Amygdala (tissue), 56 donors: Measurements from ENCODE around the gene CHST2.
"Not testable (repeated sequence)": the region's sequence is repeated elsewhere in the genome, so short reads cannot be mapped to it uniquely, and the experiment has no call there.

Source experiments
- DNase-seq, 56 donors: peaks; one replicate each; lab custom pipeline; 2025; lab: John Stamatoyannopoulos, UW

The CHST2 gene, protein sequence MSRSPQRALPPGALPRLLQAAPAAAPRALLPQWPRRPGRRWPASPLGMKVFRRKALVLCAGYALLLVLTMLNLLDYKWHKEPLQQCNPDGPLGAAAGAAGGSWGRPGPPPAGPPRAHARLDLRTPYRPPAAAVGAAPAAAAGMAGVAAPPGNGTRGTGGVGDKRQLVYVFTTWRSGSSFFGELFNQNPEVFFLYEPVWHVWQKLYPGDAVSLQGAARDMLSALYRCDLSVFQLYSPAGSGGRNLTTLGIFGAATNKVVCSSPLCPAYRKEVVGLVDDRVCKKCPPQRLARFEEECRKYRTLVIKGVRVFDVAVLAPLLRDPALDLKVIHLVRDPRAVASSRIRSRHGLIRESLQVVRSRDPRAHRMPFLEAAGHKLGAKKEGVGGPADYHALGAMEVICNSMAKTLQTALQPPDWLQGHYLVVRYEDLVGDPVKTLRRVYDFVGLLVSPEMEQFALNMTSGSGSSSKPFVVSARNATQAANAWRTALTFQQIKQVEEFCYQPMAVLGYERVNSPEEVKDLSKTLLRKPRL

DNA sequence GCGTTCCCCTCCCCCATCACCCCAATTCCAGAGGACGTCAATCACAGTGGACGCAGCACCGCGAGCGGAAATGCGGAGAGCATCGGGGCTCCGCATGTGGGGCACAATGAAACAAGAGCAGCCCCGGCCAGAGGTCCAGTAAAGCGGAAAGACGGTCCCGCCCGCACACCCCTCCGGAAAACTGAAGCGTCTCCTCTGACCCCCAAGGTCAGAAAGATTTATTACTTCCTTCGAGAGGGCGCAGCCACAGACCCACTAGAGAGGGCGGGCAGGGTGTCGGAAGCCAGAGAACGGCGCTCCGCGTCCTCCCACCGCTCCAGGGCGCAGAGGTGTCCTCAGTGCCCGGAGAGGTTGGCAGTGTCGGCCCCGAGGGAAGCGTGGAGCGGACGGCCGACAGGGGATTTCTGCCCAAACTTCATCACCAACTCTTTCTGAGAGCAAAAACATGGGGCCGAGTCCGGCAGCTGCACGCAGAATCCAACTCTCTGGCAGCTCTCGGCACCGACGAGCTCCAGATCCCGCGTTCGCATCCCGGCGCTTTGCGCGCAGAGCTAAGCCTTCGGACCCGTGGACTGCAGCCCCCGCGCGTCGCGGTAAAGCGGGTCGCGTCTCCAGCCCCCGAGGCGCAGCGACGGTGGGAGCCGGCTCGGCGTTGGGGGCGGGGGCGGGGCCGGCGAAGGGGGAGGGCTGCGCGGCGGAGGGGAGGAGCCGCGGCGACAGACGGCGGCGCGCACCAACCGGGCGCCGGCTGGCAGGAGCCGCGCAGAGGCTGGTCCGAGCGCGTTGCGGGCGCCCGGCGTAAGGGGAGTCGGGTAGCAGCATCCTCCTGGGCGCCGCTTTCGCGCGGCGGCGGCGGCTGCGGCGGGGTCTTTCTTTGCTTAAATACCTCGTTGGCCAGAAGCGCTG is at the start of gene CHST2:
Gene CHST2 (plus strand): TSS at position 763 of the 906 bp plus-strand sequence. CDS start 1,046 bp downstream, outside the sequence.
- peak in 52 of 56 donors; percentile 8 to 78 (median 56) for DNase-seq

DNA sequence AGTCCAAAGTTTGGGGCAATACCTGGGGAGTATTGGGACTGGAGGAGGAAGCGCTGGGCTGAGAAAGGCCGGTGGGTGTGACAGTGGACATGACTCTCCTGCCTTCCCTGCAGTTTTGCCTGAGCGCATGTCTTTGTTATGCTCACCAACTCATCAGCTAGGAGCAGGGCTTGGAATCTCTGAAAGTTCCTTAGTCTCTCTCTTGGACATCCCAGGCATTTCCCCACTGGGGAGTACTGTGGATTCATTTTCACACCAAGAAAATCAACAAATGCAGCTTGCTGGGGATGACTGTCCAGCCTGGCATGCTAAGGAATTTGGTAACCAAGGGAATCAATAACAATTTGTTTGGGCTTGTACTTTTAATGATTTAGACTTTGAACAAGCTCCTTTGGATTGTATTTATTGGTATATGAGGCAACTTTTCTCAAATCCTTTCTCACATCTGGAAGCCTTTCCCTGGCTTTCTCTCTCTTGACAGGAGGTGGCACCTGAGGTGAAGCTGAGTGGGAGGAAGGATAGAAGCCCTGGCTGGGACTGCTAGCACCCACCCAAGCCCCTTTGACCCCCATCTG is 48.5 kb upstream of the CHST2 start:
- DNase-seq: no peak

DNA sequence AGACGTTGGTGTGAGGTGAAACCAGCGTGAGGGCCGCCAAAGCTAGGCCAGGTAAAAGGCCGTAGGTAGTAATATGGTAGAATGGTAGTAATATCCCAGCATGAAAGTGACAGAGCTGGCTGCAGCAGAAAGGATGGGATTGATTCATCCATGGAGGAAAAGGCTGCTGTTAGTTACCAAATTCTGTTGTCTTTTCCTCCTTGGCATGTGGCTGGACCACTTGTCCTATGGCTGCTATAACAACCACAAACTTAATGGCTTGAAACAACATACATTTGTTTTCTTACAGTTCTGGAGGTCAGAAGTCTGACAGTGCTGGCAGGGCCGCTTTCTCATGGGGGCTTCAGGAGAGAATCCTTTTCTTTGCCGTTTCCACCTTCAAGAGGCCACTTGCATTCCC is 47.8 kb upstream of the CHST2 start:
- DNase-seq: no peak

DNA sequence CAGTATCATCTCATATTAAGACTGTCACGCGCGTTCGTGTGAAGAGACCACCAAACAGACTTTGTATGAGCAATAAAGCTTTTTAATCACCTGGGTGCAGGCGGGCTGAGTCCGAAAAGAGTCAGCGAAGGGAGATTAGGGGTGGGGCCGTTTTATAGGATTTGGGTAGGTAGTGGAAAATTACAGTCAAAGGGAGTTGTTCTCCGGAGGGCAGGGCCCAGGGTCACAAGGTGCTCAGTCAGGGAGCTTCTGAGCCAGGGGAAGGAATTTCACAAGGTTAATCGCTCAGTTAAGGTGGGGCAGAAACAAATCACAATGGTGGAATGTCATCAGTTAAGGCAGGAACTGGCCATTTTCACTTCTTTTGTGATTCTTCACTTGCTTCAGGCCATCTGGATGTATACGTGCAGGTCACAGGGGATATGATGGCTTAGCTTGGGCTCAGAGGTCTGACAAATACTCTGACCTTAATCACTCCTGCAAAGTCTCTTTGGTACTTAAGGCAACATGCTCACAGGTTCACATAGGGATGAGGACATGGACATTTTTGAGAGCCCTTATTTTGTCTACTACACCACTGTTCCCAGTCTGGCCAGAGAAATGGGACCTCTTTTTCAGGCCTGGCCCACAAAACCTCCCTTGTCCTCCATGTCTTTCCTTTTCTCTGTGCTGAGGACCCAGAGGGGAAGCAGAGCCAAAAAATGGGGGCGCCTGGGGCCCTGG is 47.1 kb upstream of the CHST2 start:
- not testable (repeated sequence) for DNase-seq

DNA sequence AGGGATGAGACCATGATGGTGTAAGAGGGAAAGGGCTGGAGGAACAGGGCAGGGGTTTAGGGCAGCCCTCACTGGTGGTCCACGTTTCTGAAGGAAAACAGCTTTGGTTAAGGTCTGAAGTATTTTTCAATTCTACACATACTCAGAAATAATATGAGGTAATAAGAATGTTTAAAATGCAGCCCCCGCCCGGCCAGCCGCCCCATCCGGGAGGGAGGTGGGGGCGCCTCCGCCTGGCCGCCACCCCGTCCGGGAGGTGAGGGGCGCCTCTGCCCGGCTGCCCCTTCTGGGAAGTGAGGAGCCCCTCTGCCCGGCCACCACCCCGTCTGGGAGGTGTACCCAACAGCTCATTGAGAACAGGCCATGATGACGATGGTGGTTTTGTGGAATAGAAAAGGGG is 46.0 kb upstream of the CHST2 start:
- not testable (repeated sequence) for DNase-seq

DNA sequence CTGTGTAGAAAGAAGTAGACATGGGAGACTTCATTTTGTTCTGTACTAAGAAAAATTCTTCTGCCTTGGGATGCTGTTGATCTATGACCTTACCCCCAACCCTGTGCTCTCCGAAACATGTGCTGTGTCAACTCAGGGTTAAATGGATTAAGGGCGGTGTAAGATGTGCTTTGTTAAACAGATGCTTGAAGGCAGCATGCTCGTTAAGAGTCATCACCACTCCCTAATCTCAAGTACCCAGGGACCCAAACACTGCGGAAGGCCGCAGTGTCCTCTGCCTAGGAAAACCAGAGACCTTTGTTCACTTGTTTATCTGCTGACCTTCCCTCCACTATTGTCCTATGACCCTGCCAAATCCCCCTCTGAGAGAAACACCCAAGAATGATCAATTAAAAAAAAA is 45.6 kb upstream of the CHST2 start:
- not testable (repeated sequence) for DNase-seq

DNA sequence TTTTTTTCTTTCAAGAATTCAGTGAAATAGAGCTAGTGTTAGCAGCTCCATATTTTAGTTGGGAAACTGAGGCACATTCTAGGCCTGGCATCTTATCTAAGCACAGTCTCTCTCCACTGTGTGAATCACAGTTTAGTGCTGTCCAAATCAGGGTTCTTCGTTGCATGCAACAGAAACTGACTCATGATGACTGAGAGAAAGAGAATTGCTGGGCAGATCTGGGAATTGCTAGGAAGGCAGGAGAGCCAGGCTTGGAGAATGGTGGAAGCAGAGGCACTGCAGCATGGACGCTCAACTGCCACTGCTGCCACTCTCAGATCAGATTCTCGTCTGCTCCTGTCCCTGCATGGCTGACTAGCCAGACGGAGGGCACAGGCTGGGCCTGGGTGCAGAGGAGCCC is 40.7 kb upstream of the CHST2 start:
- DNase-seq: no peak

DNA sequence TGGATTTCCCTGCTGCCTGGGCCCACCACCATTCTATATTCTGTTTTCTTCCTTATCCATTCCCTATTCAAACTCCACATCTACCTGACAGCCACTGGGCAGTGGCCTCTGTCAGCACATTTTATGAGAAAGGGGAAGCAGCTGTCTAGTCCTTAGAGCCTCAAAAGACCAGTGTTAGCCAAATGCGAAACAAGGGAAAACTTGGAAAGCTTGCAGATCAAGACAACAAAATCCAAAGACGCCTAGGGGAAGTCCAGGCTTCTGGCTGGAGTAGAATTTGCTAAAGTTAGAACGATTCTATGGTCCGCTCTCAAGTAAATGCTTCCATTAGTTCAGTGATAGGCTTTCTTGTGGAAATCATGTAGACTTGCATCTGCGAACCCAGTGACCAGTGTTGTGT is 39.4 kb upstream of the CHST2 start:
- no peak for DNase-seq

DNA sequence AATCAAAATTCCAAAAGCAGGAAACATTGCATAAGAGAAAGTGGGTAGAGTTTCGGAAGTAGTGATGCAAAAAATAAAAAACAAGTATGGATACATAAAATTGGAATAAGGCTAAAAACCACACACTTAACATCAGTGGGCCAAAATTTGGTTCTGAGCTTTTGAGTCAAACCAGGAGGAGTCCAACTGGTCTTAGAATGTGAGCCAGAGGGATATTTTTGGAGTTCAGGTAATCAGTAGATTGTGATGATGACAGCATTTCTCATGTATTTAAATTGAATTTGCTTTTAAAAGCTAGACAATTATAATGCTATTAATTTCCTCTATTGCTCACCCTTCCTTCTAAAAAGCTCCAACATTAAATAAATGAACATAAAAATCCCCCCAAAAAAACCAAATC is 38.2 kb upstream of the CHST2 start:
- no peak for DNase-seq

DNA sequence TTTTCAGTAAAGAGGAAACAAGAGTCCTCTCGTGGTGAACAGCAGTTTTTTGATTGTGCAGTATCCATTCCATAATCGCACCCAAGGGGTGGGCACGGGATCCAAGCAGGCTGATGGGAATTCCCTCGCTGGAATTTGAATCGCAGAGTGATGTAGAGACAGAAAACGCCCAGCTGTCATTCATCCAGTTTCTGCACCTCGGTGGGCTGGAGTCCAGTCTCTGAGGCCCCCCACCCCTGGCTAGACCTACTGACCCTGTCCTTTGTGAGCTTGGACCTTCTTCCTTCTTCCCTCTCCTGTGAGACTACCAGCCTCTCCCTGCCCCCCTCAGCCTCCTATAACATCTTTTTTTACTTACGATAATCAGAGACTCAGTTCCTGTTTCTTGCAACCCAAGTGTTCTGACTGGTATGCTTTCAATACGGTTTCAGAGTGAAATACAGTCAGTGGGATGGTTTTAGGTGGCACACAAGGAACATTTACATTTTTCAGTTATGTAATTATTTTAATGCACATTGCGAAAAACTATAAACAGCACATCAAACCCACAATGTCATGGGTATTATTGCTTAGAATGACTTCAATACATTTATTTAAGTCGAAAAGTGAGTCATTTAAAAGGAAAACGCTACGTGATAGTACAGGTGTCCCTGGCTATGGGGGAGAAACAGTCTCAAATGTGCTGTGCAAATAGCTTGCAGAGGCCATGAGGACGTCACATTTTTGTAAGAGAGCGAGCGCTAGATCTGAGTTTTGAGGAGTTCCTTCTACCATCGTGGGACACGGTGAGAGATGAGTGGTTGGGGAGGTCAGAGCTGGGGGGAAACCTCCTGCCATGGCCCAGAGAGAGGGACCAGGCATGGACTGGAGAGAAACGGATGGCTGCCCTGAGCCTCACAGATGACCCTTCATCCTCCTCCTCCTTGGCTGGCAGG is 37.5 kb upstream of the CHST2 start:
- DNase-seq: no peak

DNA sequence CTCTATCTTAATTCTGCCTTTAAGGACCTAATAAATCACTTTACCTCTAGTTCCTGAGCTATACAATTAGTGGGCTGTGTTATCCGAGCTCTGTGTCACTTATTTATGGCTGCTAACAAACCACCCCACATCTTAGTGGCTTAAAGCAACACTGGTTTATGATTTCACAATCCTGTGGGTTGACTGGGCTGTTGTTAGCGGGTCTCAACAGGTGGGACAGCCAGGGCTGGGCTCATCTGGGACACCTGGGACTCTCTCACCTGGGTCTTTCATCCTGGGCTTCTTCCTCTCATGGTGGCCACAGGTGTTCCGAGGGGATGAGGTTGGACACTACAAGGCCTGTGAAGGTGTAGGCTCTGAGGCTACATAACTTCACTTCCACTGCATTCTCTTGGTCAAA is 35.8 kb upstream of the CHST2 start:
- no peak for DNase-seq

DNA sequence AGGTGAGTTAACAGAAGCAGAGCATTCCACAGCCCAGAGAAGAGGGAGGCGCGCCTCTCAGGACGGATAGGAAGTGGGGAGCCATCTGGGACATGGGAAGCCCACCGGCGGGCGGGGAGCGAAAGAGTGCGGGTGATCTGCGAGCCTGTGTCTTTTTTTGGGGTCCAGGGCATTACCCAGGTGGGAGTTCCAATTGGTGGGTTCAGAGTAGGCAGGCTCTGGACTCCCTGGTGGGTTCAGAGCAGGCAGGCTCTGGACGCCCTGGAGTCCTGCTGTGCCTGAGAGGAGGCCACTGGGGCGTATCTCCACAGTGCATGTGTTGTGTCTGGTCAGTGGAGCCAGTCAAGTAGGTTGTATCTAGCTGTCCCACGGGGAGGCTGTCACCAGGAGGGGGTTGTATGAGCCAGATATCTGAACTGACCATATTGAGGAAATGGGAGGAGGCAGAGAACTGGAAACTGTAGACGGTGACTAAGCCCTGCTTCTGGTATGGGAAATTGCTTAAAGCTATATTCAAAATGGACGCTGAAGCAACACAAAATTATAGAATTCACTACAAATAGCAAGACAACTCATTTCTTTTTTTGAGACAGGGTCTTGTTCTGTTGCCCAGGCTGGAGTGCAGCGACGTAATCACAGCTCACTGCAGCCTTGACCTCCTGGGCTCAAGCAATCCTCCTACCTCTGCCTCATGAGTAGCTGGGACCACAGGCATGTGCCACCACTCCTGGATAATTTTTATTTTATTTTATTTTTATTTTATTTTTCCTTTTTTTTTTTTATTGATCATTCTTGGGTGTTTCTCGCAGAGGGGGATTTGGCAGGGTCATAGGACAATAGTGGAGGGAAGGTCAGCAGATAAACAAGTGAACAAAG is 34.5 kb upstream of the CHST2 start:
- DNase-seq: no peak

DNA sequence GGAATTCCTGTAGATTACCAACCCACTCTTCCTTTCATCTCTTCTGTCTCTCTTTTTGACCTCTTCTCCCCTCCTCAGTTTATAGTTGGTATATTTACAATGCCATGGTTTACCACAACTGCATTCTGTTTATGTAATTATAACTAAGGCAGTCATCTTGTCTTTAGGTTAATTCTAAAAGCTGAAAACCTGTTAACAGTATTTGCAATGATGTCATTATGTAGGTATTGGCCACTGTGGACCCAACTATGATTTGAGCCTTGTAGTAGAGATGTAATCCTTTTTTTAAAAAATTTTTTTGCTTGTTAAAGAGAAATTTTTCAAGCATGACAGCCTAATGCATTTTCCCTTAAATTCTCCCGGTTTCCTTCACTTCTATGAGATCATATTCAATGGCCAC is 30.7 kb upstream of the CHST2 start:
- DNase-seq: no peak

DNA sequence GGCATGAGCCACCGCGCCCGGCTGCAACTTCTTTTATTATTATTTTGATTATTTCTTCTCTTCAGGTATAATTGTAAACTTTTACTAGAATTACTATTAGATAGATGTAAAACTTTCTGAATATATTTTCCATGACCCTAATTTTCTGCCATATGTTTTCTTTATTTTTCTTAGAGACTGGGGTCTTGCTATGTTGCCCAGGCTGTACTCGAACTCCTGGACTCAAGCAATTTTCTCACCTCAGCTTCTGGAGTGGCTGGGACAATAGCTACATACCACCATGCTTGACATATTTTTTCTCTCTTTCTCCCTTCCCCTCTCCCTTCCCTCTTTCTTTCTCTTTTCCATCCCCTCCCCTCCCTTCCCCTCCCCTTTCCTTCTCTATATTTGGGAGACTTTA is 29.6 kb upstream of the CHST2 start:
- no peak for DNase-seq

DNA sequence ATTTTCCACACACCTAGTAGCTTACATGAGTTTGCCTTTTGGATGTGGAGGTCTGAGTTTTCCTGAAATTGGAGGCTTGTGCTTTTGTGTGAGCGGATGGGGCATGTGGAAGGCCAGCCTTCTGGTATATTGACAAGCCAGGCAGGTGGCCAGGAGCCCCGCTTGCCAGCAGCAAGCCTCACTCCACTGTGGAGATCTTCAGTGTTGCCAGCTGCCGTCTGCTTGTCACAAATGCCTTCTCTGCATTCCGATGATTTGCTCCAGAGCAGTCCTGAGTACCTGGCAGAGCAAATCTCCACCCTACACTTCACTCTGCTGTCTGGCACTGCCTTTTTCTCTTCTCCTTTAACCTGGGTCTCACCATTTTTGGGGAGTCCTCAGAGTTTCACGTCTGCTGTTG is 29.1 kb upstream of the CHST2 start:
- peak in 14 of 56 donors; percentile 2 to 42 (median 10) for DNase-seq

DNA sequence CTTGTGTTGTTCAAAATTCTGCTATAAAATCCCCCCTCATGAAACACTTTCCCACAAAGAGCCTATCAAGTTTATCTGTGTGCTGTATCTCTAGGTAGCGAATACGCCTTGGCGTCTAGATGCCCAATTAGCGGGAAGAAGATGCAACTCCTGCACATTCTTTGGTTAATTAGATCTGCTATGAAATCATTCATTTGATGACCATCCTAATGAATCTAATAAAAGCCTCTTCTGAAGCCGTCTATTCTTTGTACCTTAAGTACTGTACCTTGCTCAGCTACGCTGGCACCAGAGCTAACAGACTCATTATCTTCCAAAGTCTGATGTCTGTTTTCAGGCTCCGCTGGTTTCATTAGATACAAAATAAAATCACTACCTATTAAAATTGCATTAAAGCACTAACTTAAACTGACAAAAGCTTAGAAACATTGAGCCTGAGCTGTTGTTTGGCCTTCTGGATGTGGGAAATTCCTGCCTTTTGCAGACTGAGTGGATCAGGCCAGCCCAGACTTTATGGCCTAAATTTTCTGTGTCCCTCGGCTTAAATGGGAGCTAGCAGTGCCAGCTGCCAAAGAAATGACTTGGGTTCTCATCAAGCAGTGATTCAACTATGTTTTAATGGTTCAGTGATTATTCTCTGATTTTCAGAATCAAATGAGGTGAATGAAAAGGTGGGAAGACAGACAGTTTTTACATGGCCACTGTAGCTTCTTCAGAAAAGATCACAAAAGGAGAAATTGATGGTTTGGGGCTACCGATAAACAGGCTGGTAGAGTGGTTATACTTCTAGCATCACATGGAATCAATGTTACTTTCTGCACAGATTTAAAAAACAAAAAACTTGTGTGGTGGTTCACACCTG is 28.4 kb upstream of the CHST2 start:
- DNase-seq: no peak

DNA sequence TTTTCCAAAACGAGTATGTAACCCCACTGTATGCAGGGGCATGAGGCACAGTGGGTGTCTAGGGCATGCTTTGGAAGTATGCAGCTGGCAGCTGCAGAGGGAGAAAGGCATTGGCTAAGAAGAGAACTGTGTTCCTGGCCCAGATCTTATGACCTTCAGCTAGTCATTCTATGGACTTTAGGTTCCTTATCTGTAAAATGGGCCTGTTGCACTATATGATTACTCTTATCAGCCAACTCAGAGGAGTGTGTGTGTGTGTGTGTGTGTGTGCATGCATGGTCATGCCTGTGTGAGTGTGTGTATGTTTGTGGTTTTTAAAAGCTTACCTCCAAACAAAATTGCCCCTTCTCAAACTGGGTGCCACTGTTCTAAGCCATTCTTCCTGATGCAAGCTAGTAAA is 27.4 kb upstream of the CHST2 start:
- no peak for DNase-seq
